Stimulated activated CD8-positive, alpha-beta memory T cell treated with anti-CD3 and anti-CD28 coated beads, Interleukin-15, amount 100 ng/mL, for 24 hours (primary cell): ENCODE results near the gene IFNGR1.
"Not testable (repeated sequence)": the region's sequence is repeated elsewhere in the genome, so short reads cannot be mapped to it uniquely, and the experiment has no call there.

ENCODE experiments used
- DNase-seq: peaks from one replicate; pipeline ENCODE4 v3.0.0-alpha.2; 2020; ENCODE audit warnings: low read depth

Gene IFNGR1

GRCh38 chr6:137213331-137213740, 5.8 kb downstream of the IFNGR1 start:
- no peak for DNase-seq

- DNase-seq = no peak
Measured at GRCh38 chr6:137211910-137212309, 7.3 kb downstream of the IFNGR1 start.

DNA sequence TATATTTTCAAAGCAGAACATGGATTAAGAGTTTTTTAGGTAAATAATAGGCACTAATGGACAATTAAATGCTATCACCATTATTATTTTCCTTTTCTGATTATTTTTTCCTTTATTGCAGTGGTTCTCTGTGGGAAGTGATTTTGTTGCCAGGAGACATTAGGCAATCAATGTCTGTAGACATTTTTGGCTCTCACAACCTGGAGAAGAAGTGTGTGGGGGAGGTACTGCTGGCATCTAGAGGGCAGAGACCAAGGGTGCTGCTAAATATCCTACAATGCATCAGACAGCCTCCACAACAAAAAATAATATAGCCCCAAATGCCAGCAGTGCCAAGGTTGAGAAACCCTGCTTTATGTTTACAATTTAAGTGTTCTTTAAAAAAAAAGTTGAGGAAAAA, 8.3 kb downstream of the IFNGR1 start:
- no peak for DNase-seq

DNA sequence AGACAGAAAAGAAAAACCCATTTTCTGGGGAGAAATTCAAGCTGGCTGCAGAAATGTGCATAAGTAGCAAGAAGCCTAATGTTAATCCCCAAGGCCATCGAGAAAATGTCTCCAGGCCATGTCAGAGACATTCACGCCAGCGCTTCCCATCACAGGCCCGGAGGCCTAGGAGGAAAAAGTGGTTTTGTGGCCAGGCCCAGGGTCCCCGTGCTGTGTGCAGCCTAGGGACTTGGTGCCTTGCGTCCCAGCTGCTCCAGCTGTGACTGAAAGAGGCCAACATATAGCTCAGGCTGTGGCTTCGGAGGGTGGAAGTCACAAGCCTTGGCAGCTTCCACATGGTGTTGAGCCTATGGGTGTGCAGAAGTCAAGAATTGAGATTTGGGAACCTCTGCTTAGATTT, 10.9 kb downstream of the IFNGR1 start:
- DNase-seq = no peak

GRCh38 chr6:137207457-137207856, 11.7 kb downstream of the IFNGR1 start:
- DNase-seq = not testable (repeated sequence)

- DNase-seq = no peak
Measured at GRCh38 chr6:137206577-137206976, 12.6 kb downstream of the IFNGR1 start.

DNA sequence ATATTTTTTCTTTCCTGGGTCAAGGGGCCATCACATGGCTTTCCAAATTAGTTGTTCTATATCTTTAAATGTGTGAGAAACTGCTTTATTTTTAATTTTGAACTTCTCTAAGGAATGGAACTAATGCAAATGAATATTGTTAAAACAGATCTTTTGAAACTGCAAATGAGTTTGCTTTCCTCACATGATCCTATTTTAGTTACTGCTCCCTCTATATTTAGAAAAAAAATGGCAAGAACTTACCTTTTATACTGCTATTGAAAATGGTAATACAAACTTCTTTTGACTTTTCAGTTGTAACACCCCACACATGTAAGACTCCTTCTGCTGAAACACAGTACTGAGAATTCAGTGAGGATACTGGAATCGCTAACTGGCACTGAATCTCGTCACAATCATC, 15.9 kb downstream of the IFNGR1 start:
- DNase-seq = no peak

DNA sequence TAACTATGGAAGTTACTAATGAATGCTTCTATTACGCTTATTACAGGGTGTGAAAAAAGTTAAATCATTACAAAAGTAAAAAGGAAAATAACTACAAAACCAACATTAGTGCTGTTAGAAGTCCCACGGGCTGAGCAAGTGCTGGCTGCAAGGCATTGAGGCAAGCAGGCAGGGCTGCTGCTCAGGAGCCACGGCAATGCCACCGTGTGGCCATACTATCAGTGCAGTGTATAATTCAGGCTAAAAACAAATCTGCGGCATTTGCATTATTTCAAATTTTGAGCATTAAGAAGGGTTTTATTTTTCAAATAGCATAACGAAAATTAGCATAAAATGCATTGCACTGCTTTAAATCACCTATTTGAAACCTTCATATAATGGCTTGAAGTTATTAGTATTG, 17.1 kb downstream of the IFNGR1 start:
- no peak for DNase-seq

- no peak for DNase-seq
Measured at GRCh38 chr6:137201006-137201405, 18.2 kb downstream of the IFNGR1 start.

DNA sequence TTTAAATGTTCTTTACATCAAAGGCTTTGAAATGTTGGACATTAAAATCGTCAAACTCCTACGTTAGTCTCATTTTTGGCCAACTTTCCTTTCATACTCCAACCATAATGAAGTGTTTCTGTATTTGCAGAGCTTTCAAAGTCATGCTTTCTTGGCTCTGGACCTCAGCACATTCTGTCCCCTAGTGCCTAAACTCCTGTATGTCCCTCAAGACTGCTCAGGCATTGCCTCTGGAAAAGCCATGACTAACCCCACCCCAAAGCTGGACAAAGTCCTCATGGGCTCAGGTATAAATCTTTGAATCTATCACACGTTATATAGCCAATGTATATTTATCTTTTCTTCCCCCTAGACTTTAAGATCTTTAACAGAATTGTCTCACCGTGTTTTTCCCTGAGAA, 18.9 kb downstream of the IFNGR1 start:
- no peak for DNase-seq

DNA sequence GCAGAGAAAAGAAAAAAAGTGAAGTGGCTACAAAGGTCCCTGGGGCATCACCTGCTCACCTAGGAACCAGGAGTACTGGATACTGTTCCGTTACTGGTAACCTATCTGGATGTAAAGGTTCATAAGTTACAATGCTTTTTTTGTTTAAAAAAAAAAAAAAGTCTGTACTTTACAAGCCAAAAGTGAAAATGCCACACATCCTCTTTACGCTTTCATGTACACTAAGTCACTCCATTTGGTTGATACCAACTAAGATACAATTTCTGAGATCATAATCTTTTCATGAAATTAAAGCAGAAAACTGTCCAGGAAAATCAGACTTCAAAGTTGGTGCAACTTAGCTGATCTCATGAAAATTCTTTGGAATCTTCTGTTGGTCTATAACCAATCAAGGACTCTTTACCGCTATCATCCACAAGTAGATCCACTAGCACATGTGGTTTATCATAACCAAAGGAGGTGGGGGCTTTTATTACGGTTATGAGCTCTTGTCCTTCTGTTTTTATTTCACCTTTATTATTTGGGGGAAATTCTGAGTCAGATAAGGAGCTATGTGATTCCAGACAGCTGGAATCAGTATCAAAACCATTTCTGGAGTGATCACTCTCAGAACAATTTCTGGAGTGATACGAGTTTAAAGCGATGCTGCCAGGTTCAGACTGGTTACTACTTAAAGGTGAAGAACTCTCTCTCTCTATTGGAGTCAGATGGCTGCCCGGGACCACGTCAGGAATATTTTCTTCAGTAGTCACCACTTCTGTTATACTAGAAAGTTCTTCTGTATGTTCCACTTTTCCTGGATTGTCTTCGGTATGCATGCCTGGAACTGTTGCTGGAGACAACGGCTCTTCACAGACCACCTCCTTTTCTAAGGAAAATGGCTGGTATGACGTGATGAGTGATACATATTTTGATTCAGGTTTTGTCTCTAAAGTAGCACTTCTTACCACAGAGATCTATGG, 21.2 kb downstream of the IFNGR1 start:
- no peak for DNase-seq

- DNase-seq = no peak
Measured at GRCh38 chr6:137193256-137194070, 25.7 kb downstream of the IFNGR1 start.

GRCh38 chr6:137192821-137193220, 26.4 kb downstream of the IFNGR1 start:
- no peak for DNase-seq

DNA sequence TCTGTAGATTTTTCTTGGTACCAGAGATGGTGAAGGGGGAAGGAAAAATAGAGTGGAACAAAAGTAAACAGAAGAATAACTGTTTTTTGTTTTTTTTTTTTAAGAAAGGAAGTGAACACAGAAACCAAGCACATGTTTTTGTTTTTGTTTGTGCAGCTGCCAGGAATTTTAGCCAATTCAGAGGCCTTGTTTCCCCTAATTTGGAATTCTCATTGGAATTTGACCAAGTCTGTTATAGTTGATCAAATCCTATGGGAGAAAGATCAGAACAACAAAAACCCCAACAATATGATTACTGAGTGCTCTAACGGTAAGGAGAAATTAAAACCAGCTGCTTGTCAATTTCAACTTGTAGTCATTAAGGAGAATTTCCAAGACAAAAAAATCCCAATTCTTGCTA, 27.5 kb downstream of the IFNGR1 start:
- no peak for DNase-seq

- no peak for DNase-seq
Measured at GRCh38 chr6:137191236-137191635, 27.9 kb downstream of the IFNGR1 start.

GRCh38 chr6:137190583-137191094, 28.5 kb downstream of the IFNGR1 start:
- no peak for DNase-seq

DNA sequence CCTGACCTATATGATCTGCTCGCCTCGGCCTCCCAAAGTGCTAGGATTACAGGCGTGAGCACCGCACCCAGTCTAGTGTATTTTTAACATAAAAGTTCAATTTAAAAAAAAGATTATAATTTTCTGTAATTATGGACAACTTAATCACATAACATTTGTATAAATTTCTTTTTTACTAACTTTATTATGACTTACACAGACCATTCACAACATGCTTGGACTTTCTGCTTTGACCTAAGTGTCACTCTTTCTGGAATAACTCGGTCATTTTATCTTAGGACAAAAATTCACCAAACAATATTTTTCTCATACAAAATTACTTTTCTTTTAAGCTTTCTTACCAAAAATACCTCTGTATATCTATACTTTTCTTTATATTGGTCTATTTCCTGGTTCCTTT, 30.3 kb downstream of the IFNGR1 start:
- DNase-seq = no peak

- DNase-seq = no peak
Measured at GRCh38 chr6:137185290-137185689, 33.9 kb downstream of the IFNGR1 start.

DNA sequence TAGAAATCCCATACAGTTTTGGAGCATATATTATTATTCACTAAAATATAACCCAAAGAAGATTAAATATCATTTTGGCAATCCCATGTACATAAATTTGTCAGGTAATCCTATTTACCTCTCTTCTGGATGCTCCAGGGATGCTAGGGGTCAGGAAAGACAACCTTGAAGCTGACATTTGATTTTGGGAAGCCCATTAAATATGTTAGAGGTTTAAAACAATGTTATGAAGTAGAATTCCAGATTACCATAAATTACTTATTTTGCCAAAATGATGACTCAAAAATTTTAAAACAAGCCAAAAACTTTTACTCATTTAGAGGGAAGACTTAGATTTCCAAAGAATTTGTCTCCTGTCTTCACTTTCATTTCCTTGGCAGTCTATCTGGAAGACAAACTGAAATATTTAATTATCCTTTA, 36.5 kb downstream of the IFNGR1 start:
- no peak for DNase-seq

DNA sequence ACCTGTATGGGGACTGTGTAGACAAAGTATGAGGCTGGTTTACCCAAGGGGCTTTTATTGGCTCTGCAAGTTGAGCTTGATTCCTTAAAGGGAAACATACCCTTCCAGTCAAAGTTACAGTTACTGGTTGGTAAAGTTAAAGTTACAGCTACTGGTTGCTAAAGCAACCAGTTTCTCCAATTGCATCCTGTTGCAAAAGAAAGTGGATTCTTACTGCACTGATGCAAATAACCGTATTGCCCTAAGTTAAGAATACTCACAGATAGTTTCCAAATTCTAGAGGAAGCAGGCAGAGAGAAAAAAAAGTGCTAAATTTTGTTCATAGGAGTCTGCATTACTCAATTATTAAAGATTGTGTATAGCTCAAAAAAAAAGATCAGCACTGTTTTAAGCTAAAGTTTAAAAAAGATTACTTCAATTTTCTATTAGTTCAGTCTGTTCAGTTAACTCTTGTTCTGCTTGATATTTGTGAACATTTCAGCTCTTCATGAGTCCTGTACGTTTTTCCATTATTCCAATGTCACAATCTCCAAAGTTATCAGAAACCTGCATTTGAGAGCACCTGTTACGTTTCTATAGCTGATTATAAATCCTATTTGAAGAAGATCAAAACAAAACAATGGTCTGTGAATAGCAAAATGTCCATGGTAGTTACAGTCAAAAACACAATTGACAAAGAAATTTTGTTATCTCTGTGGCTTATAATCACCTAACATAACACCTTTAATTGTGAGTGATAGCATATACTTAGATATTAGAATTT, 37.1 kb downstream of the IFNGR1 start:
- no peak for DNase-seq

DNA sequence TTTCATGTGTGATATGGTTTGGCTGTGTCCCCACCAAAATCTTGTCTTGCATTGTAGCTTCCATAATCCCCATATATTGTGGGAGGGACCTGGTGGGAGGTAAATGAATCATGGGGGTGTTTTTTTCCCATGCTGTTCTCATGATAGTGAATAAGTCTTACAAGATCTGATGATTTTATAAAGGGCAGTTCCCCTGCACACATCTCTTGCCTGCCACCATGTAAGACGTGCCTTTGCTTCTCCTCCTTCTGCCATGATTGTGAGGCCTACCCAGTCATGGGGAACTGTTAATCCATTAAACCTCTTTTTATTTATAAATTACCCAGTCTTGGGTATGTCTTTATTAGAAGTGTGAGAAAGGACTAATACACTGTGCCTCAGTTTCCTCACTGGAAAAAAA, 41.6 kb downstream of the IFNGR1 start:
- no peak for DNase-seq

DNA sequence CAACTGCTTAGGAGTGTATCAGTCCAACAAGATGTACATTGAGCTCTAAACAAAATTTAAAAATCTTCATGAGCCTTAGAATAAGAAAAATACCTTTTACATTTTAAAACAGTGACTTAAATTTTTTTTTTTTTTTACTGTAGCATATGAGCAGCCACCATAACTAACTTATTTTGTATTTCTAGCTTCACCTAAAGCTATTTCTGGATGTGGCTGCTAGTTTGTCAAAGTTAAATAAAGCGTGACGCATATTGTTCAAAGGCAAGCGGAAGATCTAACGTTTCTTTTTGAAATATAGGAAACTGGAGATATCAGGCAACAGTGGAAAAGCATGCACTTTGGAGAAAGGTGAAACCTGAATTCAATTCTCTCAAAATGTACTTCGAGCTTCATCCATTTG, 42.5 kb downstream of the IFNGR1 start:
- DNase-seq = no peak
